Measurements from ENCODE around the gene CRYM.
"Not testable (repeated sequence)": the region's sequence is repeated elsewhere in the genome, so short reads cannot be mapped to it uniquely, and the experiment has no call there.

CRYM gene

GRCh38 chr16:21302454-21302853, 24.4 kb upstream of the CRYM start:
- Histone ChIP-seq H2AFZ (no peak overlapping the region), H3K27me3 (ENCODE audit: control insufficient read depth, insufficient read depth, low read length) (no peaks in the 10 kb centered on the region), H3K9ac (no peak overlapping the region), H3K4me2 (ENCODE audit: low read length) (peak overlapping the region; percentile 69), H3K4me1 (peaks cover 9% of the 10 kb centered on the region), H3K27ac (no peak overlapping the region), H3K36me3 (ENCODE audit: control insufficient read depth, insufficient read depth, low read length) (no peaks in the 10 kb centered on the region), H3K4me3 (ENCODE audit: low read depth, low read length) (peak overlapping the region; percentile 80), H3K79me2 (no peaks in the 10 kb centered on the region), H3K9me3 (ENCODE audit: control insufficient read depth, low read length) (no peaks in the 10 kb centered on the region)
- TF ChIP-seq CTCF (IDR thresholded peaks at IDR 0.05) = no peak

GRCh38 chr16:21301895-21302291, 23.8 kb upstream of the CRYM start:
- Histone ChIP-seq H2AFZ (peak overlapping the region; percentile 78), H3K9ac (no peak overlapping the region), H3K27ac (no peak overlapping the region), H3K79me2 (no peaks in the 10 kb centered on the region), H3K4me1 (peaks cover 9% of the 10 kb centered on the region), H3K36me3 (ENCODE audit: control insufficient read depth, insufficient read depth, low read length) (no peaks in the 10 kb centered on the region), H3K4me2 (ENCODE audit: low read length) (peak overlapping the region; percentile 69), H3K4me3 (ENCODE audit: low read depth, low read length) (peak overlapping the region; percentile 80), H3K27me3 (ENCODE audit: control insufficient read depth, insufficient read depth, low read length) (no peaks in the 10 kb centered on the region), H3K9me3 (ENCODE audit: control insufficient read depth, low read length) (no peaks in the 10 kb centered on the region)
- TF ChIP-seq CTCF (IDR thresholded peaks at IDR 0.05) = peak; percentile 17

- H3K4me2 ChIP-seq (ENCODE audit: low read length) = peak overlapping the region; percentile 69
- H3K27me3 ChIP-seq (ENCODE audit: control insufficient read depth, insufficient read depth, low read length) = no peaks in the 10 kb centered on the region
- H3K4me3 ChIP-seq (ENCODE audit: low read depth, low read length) = peak overlapping the region; percentile 80
- H3K4me1 ChIP-seq = peaks cover 9% of the 10 kb centered on the region
- H3K9ac ChIP-seq = no peak overlapping the region
- H3K9me3 ChIP-seq (ENCODE audit: control insufficient read depth, low read length) = no peaks in the 10 kb centered on the region
- H2AFZ ChIP-seq = peak overlapping the region; percentile 78
- H3K79me2 ChIP-seq = no peaks in the 10 kb centered on the region
- TF ChIP-seq CTCF (IDR thresholded peaks at IDR 0.05) = no peak
- no peaks in the 10 kb centered on the region for H3K36me3 ChIP-seq (ENCODE audit: control insufficient read depth, insufficient read depth, low read length)
- peak overlapping the region; percentile 30 for H3K27ac ChIP-seq
Measured at GRCh38 chr16:21301168-21301894, 23.2 kb upstream of the CRYM start.

GRCh38 chr16:21300309-21301167, 22.4 kb upstream of the CRYM start:
- Histone ChIP-seq H3K4me2 (ENCODE audit: low read length) (peak overlapping the region; percentile 69), H3K27me3 (ENCODE audit: control insufficient read depth, insufficient read depth, low read length) (no peaks in the 10 kb centered on the region), H2AFZ (peak overlapping the region; percentile 78), H3K36me3 (ENCODE audit: control insufficient read depth, insufficient read depth, low read length) (no peaks in the 10 kb centered on the region), H3K79me2 (no peaks in the 10 kb centered on the region), H3K4me1 (peaks cover 9% of the 10 kb centered on the region), H3K4me3 (ENCODE audit: low read depth, low read length) (peak overlapping the region; percentile 80), H3K27ac (peak overlapping the region; percentile 30), H3K9ac (no peak overlapping the region), H3K9me3 (ENCODE audit: control insufficient read depth, low read length) (no peaks in the 10 kb centered on the region)
- TF ChIP-seq CTCF (IDR thresholded peaks at IDR 0.05) = peak; percentile 92

GRCh38 chr16:21289789-21290188, 11.7 kb upstream of the CRYM start:
- not testable (repeated sequence) for H3K9me3 ChIP-seq (ENCODE audit: control insufficient read depth, low read length); H3K27me3 ChIP-seq (ENCODE audit: control insufficient read depth, insufficient read depth, low read length); H3K79me2 ChIP-seq; H3K4me2 ChIP-seq (ENCODE audit: low read length); H3K27ac ChIP-seq; H3K4me3 ChIP-seq (ENCODE audit: low read depth, low read length); H3K36me3 ChIP-seq (ENCODE audit: control insufficient read depth, insufficient read depth, low read length); H3K9ac ChIP-seq; H3K4me1 ChIP-seq; H2AFZ ChIP-seq
